NOMO-1 (cell line): ENCODE measurements around the gene KLHL25.

Source experiments
- DNase-seq, 2 experiments: peaks; one replicate each; lab custom pipeline; 2025; ENCODE audit not compliant: unreplicated experiment in 2 of 2; lab: John Stamatoyannopoulos, UW

Gene KLHL25

DNA sequence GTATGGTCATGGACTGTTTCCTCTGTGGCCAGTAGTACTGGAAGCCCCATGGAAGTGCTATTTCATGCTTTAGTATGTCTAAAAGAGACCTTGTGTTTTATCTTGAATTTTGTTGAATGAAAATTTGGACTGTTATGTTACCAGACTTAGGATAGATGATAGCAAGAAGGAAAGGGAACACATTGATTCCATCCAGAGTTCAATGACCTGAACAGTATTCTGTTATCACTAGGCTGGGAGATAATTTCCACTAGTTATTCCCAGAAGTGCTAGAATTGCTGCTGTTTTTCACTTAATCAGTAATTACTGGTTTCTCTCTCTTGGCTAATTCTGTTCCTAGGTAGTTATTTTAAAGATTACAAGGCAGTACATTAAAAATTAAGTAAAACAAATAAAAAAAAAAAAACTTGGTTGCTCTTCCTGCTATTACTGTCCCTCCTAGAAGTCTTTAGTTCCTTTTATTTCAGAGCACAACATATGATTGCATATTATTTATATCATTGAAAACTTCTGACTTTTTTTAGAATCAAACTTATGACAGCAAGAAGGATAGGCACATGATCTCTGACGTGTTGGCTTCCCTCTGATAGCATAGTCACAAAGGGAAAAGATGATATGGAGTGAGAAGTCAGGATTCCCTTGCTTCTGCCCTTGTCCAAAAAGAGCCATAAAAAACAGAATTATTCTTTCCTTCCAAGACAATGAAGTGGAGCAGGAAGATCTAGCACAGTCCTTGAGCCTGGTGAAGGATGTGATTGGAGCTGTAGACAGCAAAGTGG lies 72.2 kb downstream of the KLHL25 start:
- no peak for DNase-seq

DNA sequence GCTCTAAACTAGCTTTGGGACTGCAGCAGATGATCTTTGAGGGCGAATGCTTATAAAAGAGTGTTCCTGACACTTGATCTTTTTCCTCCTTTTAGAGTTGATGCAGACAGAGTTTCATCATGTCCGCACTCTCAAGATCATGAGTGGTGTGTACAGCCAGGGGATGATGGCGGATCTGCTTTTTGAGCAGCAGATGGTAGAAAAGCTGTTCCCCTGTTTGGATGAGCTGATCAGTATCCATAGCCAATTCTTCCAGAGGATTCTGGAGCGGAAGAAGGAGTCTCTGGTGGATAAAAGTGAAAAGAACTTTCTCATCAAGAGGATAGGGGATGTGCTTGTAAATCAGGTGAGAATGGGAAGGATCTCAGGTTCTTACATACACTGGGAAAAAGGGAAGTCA lies 75.7 kb downstream of the KLHL25 start:
- DNase-seq: no peak

DNA sequence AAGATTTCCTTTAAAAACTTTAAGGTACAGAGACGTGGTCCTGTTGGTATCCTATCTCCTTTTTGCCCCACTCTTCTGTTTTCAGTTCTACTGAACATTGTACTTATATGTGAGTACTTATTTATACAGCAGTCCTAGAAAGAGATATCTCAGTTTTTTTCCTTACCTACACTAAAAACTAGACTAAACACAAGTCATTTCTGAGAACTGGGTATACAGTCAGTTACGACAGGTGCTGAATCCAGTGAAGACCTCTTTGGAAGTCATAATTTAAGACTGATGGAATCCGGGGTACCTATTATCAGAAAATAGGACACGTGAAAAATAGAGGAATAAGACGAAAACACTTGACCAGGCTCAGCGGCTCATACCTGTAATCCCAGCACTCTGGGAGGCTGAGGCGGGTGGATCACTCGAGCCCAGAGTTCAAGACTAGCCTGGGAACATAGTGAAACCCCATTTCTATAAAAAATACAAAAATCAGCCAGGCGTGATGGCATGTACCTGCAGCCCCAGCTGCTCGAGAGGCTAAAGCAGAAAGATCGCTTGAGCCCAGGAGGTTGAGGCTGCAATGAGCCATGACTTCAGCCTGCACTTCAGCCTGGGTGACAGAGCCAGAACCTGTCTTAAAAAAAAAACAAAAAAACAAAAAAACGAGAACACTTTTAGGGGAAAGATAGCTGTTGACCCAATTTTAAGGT lies 76.3 kb downstream of the KLHL25 start:
- no peak for DNase-seq

DNA sequence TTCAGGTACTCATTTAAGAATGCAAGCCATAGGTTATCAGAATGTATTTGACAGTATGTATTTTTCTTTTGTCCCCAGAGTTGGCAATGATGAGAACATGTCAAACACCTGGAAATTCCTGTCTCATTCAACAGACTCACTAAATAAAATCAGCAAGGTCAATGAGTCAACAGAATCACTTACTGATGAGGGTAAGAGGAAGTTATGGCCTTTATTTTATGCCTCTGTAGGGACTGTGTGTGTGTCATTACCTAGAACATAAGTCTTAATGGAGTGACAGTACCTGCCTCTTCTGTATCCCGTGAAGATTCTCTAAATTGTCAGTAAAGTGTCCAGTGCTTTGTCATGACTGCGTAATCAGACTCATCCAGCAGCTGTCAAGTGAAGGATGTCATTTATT lies 77.5 kb downstream of the KLHL25 start:
- DNase-seq: no peak

DNA sequence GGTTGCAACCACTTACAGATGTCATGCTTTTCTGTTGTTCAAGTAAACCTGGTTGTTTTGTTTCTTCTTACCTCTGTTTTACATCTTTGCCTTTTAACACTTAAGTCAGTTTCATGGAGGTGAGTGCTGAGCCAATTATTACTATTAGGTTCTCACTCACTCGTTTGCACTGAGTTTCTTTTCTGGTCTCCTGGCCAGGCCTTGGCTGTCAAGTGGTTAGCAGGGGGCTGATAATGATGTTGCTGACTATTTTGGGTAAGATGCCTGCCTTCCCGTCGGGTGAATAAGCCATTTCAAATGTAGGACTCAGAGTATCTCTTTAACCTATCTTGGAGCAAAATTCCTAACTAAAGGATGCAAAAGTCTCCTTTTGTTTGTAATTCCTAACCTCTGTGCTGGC lies 78.5 kb downstream of the KLHL25 start:
- DNase-seq: no peak

DNA sequence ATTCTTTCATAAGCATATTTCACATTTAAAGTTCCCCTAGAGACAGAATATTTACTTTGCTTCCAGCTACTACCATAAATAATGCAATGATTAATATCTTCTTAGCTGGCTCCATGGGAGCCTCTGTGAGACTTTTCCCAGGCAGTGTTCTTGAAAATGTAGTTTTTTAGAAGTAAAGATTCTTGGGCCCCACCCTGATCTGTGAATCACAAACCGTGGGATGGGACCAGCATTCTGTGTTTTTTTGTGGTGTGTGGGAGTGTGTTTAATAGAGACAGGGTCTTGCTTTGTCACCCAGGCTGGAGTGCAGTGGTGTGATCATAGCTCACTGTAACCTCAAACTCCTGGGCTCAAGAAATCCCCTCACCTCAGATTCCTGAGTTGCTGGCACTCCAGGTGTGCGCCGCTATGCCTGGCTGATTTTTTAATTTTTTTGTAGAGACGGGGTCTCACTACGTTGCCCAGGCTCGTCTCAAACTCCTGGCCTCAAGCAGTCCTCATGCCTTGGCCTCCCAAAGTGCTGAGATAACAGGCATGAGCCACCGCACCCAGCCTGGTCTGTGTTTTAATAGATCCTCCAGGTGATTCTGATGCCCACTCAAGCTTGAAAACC lies 83.0 kb downstream of the KLHL25 start:
- DNase-seq: no peak

DNA sequence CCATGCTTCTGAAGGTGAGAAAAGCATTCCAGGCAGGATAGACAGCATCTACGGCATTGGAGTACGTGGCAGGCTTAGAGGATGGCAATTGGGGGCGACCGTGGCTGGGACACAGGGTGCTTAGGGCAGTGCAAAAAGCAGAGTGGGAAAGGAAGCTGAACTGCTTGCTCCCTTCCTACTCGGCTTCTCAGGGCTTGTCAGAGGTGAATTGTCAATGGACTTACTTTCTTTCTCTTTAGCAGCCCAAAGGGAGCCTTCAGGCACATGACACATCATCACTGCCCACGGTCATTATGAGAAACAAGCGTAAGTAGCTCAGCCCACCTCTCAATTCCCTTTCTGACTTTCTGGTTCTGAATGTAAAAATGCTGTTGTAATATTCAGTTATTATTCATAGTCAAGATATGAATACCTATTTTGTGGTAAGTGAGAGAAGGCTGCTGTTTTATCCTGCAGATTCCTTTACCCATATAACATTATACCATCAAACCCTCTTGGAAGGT lies 84.3 kb downstream of the KLHL25 start:
- DNase-seq: no peak
